ENCODE measurements around the gene MTHFD2. TPM values are rescaled to one million over a fixed set of nuclear protein-coding genes. Genes with fewer than 3 reads are reported as not detected.

MTHFD2 gene
- polyA plus RNA-seq, 4 donors: 8.1 to 114 (median 11.0) TPM

DNA sequence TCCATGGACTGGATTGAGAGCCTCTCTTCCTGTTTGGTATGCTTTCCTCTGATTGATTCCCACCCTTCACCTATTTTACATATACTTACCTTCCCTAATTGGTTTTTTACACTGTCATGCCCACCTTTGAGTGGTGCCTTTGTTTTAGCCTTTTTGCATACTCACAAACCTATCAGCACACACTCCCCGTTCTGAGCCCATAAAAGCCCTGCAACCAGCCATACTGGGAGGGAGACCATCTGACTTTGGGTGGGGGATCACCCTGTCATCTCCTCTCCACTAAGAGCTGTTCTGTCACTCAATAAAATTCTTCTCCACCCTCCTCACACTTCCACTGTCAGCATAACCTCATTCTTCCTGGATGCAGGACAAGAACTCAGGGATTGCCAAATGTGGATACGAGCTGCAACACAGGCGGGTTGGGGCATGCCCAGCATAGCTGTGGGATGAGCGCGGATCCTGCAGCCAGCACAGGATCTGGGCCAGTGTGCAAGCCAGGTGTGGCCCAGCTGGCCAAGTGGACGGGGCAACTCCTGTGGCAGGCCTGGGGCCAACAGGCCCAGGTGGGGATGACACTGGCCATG, 10.3 kb upstream of the MTHFD2 start:
- H3K9me3 ChIP-seq (ENCODE audit: control insufficient read depth in 2 of 2, insufficient read depth in 1 of 2, low read depth in 1 of 2, low read length in 1 of 2): no peaks in the 10 kb centered on the region

DNA sequence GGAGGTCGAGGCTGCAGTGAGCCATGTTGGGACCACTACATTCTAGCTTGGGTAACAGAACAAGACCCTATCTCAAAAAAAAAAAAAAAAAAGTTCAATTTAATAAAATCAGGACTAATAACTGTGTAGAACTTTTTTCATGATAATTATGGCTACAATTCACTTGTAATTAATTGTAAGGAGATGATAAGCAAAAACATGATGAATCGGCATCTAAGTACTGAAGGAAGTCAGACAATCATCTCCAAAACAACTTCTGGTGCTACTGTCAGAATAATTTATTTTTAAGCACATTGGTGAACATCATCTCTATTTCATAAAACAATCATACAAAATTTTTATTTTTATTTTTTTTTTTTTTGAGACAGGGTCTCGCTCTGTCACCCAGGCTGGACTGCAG, 9.7 kb upstream of the MTHFD2 start:
- H3K27ac ChIP-seq (ENCODE audit: low read depth in 1 of 3, low read length in 2 of 3): no peak overlapping the region
- H3K9me3 ChIP-seq (ENCODE audit: control insufficient read depth in 2 of 2, insufficient read depth in 1 of 2, low read depth in 1 of 2, low read length in 1 of 2): no peaks in the 10 kb centered on the region
- no peaks in the 10 kb centered on the region for H3K36me3 ChIP-seq (ENCODE audit: control insufficient read depth in 3 of 3, insufficient read depth in 2 of 3, low read depth in 1 of 3, low read length in 3 of 3)
- H3K27me3 ChIP-seq (ENCODE audit: control insufficient read depth in 3 of 3, insufficient read depth in 3 of 3, low read length in 3 of 3): no peaks in the 10 kb centered on the region
- no peaks in the 10 kb centered on the region for H3K4me1 ChIP-seq (ENCODE audit: control insufficient read depth in 3 of 3, insufficient read depth in 2 of 3, low read depth in 1 of 3, low read length in 2 of 3)
- no peak for DNase-seq
- no peak for FAIRE-seq
- 90 to 97% (median 93%) methylated on average over 3 of the region's 3 CpGs for WGBS, 3 donors
- no peak overlapping the region for H3K4me3 ChIP-seq (ENCODE audit: low read depth in 1 of 3, low read length in 3 of 3)

More for the DNA sequence above, 10.3 kb upstream of the MTHFD2 start:
- 87 to 94% (median 90%) methylated on average over 6 of the region's 6 CpGs for WGBS, 3 donors
- no peak overlapping the region for H3K27ac ChIP-seq (ENCODE audit: low read depth in 1 of 3, low read length in 2 of 3)
- DNase-seq: no peak
- no peaks in the 10 kb centered on the region for H3K27me3 ChIP-seq (ENCODE audit: control insufficient read depth in 3 of 3, insufficient read depth in 3 of 3, low read length in 3 of 3)
- H3K4me3 ChIP-seq (ENCODE audit: low read depth in 1 of 3, low read length in 3 of 3): no peak overlapping the region
- no peaks in the 10 kb centered on the region for H3K4me1 ChIP-seq (ENCODE audit: control insufficient read depth in 3 of 3, insufficient read depth in 2 of 3, low read depth in 1 of 3, low read length in 2 of 3)
- no peak for FAIRE-seq
- no peaks in the 10 kb centered on the region for H3K36me3 ChIP-seq (ENCODE audit: control insufficient read depth in 3 of 3, insufficient read depth in 2 of 3, low read depth in 1 of 3, low read length in 3 of 3)

DNA sequence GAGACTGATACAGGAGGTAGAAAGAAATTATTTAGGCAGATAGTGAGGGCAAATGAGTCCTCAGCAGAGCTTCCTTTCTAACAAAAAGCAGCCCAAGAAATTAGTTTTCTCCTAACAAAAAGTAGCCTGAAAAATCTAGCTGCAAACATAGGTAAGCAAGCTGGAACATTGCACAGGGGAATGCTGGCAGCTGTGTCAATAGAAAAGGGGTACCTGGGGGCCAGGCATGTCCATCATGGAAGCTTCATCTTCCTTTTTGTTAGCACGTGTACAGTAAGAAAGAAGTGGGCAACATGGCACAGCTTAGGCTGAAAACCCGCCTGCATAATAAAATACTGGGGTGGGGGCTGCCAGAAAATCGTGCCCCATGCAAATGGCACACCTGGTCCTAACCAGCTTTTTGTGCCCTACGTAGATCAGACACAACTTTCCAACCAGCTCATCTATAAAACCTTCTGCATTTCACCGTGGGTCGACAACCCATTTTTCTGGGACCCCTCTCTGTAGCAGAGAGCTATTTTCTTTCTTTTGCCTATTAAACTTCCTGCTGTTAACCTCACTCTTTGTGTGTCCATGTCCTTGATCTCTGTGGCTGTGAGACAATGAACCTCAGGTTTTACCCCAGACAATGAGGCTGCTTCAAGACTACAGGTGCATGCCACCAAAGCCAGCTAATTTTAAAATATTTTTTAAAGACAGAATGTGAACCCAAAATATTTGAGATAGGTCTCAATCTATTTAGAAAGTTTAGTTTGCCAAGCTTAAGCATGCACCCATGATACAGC, 6.6 kb upstream of the MTHFD2 start:
- DNase-seq (no peak), FAIRE-seq (no peak)
- Histone ChIP-seq H3K36me3 (ENCODE audit: control insufficient read depth in 3 of 3, insufficient read depth in 2 of 3, low read depth in 1 of 3, low read length in 3 of 3) (no peaks in the 10 kb centered on the region), H3K4me1 (ENCODE audit: control insufficient read depth in 3 of 3, insufficient read depth in 2 of 3, low read depth in 1 of 3, low read length in 2 of 3) (no peaks in the 10 kb centered on the region), H3K9me3 (ENCODE audit: control insufficient read depth in 2 of 2, insufficient read depth in 1 of 2, low read depth in 1 of 2, low read length in 1 of 2) (no peaks in the 10 kb centered on the region), H3K27ac (ENCODE audit: low read depth in 1 of 3, low read length in 2 of 3) (no peak overlapping the region), H3K4me3 (ENCODE audit: low read depth in 1 of 3, low read length in 3 of 3) (no peak overlapping the region), H3K27me3 (ENCODE audit: control insufficient read depth in 3 of 3, insufficient read depth in 3 of 3, low read length in 3 of 3) (no peaks in the 10 kb centered on the region)
- 69 to 81% (median 76%) methylated on average over 6 of the region's 6 CpGs for WGBS, 3 donors

DNA sequence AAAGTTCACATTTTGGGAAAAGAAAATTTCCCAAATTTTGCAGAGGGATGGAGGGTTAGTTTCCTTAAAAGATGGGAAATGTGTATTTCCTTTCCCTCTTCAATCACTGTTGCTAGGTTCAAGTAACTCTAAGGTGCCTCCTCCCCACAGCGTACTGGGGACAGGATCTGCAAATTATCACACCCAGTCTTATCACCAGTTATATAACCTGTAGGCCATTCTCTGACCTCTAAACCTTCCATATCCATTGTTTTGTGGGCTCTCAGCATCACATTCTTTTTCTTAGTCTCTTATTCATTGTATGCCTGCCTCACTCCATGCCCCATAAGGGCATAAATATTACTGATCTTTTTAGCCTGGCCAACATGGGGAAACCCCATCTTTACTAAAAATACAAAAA, 3.6 kb upstream of the MTHFD2 start:
- peak in 1 of 2 donors; percentile 67 for DNase-seq
- Histone ChIP-seq H3K36me3 (ENCODE audit: control insufficient read depth in 3 of 3, insufficient read depth in 2 of 3, low read depth in 1 of 3, low read length in 3 of 3) (no peaks in the 10 kb centered on the region), H3K9me3 (ENCODE audit: control insufficient read depth in 2 of 2, insufficient read depth in 1 of 2, low read depth in 1 of 2, low read length in 1 of 2) (peaks cover 0 to 5% of the 10 kb centered on the region in 2 donors), H3K27ac (ENCODE audit: low read depth in 1 of 3, low read length in 2 of 3) (no peak overlapping the region), H3K27me3 (ENCODE audit: control insufficient read depth in 3 of 3, insufficient read depth in 3 of 3, low read length in 3 of 3) (peaks cover 0 to 14% (median 0%) of the 10 kb centered on the region in 3 donors), H3K4me1 (ENCODE audit: control insufficient read depth in 3 of 3, insufficient read depth in 2 of 3, low read depth in 1 of 3, low read length in 2 of 3) (peaks cover 0 to 4% (median 2%) of the 10 kb centered on the region in 3 donors), H3K4me3 (ENCODE audit: low read depth in 1 of 3, low read length in 3 of 3) (no peak overlapping the region)
- FAIRE-seq: no peak
- 28 to 56% (median 38%) methylated on average over 1 of the region's 1 CpG for WGBS, 3 donors

DNA sequence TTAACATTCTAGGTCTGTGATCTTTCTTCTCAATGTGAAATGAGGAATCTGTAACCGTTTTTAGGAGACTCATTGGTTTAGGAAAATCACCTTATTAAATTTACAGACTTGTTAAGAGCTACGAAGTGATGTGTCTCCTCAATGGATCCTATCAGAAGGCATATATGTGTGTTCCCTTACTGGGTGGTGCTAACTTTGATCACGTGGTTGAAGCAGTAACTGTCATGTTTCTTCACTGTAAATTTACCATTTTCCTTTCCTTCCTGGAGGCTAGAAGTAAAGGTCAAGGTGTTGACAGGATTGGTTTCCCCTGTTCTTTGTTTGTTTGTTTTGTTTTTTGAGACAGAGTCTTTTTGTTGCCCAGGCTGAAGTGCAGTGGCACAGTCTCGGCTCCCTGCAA, 1.4 kb upstream of the MTHFD2 start:
- Histone ChIP-seq H3K4me3 (ENCODE audit: low read depth in 1 of 3, low read length in 3 of 3) (no peak overlapping the region), H3K4me1 (ENCODE audit: control insufficient read depth in 3 of 3, insufficient read depth in 2 of 3, low read depth in 1 of 3, low read length in 2 of 3) (peaks cover 0 to 4% (median 4%) of the 10 kb centered on the region in 3 donors), H3K27ac (ENCODE audit: low read depth in 1 of 3, low read length in 2 of 3) (no peak overlapping the region), H3K36me3 (ENCODE audit: control insufficient read depth in 3 of 3, insufficient read depth in 2 of 3, low read depth in 1 of 3, low read length in 3 of 3) (no peaks in the 10 kb centered on the region), H3K27me3 (ENCODE audit: control insufficient read depth in 3 of 3, insufficient read depth in 3 of 3, low read length in 3 of 3) (peaks cover 0 to 14% (median 0%) of the 10 kb centered on the region in 3 donors), H3K9me3 (ENCODE audit: control insufficient read depth in 2 of 2, insufficient read depth in 1 of 2, low read depth in 1 of 2, low read length in 1 of 2) (peaks cover 0 to 5% of the 10 kb centered on the region in 2 donors)
- WGBS, 3 donors: 80 to 83% (median 82%) methylated on average over 4 of the region's 4 CpGs
- no peak for FAIRE-seq
- no peak for DNase-seq

DNA sequence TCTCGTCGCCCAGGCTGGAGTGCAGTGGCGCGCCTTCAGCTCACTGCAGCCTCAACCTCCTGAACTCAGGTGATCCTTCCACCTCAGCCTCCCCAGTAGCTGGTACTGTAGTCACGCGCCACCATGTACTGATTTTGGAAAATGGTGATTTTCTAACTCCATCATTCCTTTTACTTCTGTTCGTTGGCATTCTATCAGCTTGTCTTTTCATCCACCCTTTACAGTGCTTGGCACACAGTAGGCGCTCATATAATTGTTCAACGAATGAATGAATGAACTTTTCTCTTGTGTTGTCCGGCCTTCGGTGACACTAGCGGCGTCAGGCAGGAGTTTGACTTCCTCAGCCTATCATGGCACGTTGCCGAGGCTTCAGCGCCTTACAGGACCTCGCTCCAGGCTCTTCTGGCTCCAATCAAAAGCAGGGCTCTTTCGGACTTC, 373 bp upstream of the MTHFD2 start:
- DNase-seq (no peak), FAIRE-seq (no peak)
- 36 to 39% (median 38%) methylated on average over 17 to 18 of the region's 18 CpGs for WGBS, 3 donors
- Histone ChIP-seq H3K36me3 (ENCODE audit: control insufficient read depth in 3 of 3, insufficient read depth in 2 of 3, low read depth in 1 of 3, low read length in 3 of 3) (no peaks in the 10 kb centered on the region), H3K27me3 (ENCODE audit: control insufficient read depth in 3 of 3, insufficient read depth in 3 of 3, low read length in 3 of 3) (peaks cover 0 to 14% (median 0%) of the 10 kb centered on the region in 3 donors), H3K4me3 (ENCODE audit: low read depth in 1 of 3, low read length in 3 of 3) (peak overlapping the region in 2 of 3 donors; percentile 57 to 62), H3K27ac (ENCODE audit: low read depth in 1 of 3, low read length in 2 of 3) (peak overlapping the region in 2 of 3 donors; percentile 63 to 97), H3K4me1 (ENCODE audit: control insufficient read depth in 3 of 3, insufficient read depth in 2 of 3, low read depth in 1 of 3, low read length in 2 of 3) (peaks cover 0 to 4% (median 4%) of the 10 kb centered on the region in 3 donors), H3K9me3 (ENCODE audit: control insufficient read depth in 2 of 2, insufficient read depth in 1 of 2, low read depth in 1 of 2, low read length in 1 of 2) (peaks cover 0 to 5% of the 10 kb centered on the region in 2 donors)

DNA sequence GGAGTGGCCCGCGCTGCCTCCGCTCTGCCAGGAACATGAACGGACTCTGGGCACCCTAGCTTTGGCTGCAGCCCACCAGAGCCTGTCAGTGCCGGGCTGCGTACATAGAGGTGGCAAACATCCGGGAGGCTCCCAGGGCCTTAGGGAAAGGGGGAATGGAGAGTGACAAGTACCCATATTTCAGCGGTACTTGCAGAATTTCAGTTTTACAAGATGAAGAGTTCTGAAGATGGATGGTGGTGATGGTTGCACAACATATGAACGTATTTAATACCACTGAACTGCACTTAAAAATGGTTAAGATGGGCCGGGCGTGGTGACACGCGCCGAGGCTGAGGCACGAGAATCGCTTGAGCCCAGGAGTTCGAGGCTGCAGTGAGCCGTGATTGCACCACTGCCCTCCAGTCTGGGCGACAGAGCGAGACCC, 873 bp downstream of the MTHFD2 start:
- Histone ChIP-seq H3K4me1 (ENCODE audit: control insufficient read depth in 3 of 3, insufficient read depth in 2 of 3, low read depth in 1 of 3, low read length in 2 of 3) (peaks cover 0 to 4% (median 4%) of the 10 kb centered on the region in 3 donors), H3K9me3 (ENCODE audit: control insufficient read depth in 2 of 2, insufficient read depth in 1 of 2, low read depth in 1 of 2, low read length in 1 of 2) (peaks cover 0 to 5% of the 10 kb centered on the region in 2 donors), H3K4me3 (ENCODE audit: low read depth in 1 of 3, low read length in 3 of 3) (peak overlapping the region; percentile 12 to 62 (median 57)), H3K27me3 (ENCODE audit: control insufficient read depth in 3 of 3, insufficient read depth in 3 of 3, low read length in 3 of 3) (peaks cover 0 to 14% (median 0%) of the 10 kb centered on the region in 3 donors), H3K27ac (ENCODE audit: low read depth in 1 of 3, low read length in 2 of 3) (peak overlapping the region; percentile 63 to 97 (median 93)), H3K36me3 (ENCODE audit: control insufficient read depth in 3 of 3, insufficient read depth in 2 of 3, low read depth in 1 of 3, low read length in 3 of 3) (no peaks in the 10 kb centered on the region)
- WGBS, 3 donors: 1 to 2% (median 1%) methylated on average over 19 to 20 of the region's 20 CpGs
- DNase-seq: no peak
- FAIRE-seq: no peak

DNA sequence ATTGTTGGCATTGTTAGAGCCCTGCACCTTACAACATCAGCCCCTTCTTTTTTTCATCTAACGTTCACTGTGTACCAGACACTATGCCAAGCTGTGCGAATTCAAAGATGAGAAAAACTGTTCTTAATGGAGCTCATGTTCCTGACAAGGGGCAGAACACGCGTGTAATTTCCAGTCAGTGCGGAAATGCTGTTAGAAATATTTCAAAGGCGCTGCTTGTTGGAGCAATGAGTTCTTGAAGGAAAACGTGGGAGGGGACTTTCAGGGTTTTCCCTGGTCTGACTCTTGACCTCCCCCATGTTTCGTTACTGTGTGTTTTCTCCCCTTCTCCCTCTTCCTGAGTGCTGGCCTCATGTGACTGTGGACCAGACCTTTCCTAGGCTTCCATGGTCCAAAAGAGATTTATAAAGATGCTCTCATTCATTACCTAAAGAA, 1.5 kb downstream of the MTHFD2 start:
- peak overlapping the region in 1 of 3 donors; percentile 5 for H3K27ac ChIP-seq (ENCODE audit: low read depth in 1 of 3, low read length in 2 of 3)
- 27 to 37% (median 32%) methylated on average over 8 of the region's 8 CpGs for WGBS, 3 donors

More for the DNA sequence above, 1.5 kb downstream of the MTHFD2 start:
- H3K4me1 ChIP-seq (ENCODE audit: control insufficient read depth in 3 of 3, insufficient read depth in 2 of 3, low read depth in 1 of 3, low read length in 2 of 3): peaks cover 0 to 7% (median 4%) of the 10 kb centered on the region in 3 donors
- peaks cover 0 to 14% (median 0%) of the 10 kb centered on the region in 3 donors for H3K27me3 ChIP-seq (ENCODE audit: control insufficient read depth in 3 of 3, insufficient read depth in 3 of 3, low read length in 3 of 3)
- FAIRE-seq (no peak), DNase-seq (peak in 1 of 2 donors; percentile 8)
- peaks cover 0 to 5% of the 10 kb centered on the region in 2 donors for H3K9me3 ChIP-seq (ENCODE audit: control insufficient read depth in 2 of 2, insufficient read depth in 1 of 2, low read depth in 1 of 2, low read length in 1 of 2)
- peak overlapping the region in 2 of 3 donors; percentile 57 to 62 for H3K4me3 ChIP-seq (ENCODE audit: low read depth in 1 of 3, low read length in 3 of 3)
- no peaks in the 10 kb centered on the region for H3K36me3 ChIP-seq (ENCODE audit: control insufficient read depth in 3 of 3, insufficient read depth in 2 of 3, low read depth in 1 of 3, low read length in 3 of 3)
